Neural cell (in vitro differentiated cells): Measurements from ENCODE around the gene GLB1L3.
"Not testable (repeated sequence)": the region's sequence is repeated elsewhere in the genome, so short reads cannot be mapped to it uniquely, and the experiment has no call there.

Experiments used
- EP300 ChIP-seq: fragments of 450-650 bp; conservative IDR thresholded peaks from 2 replicates; pipeline ENCODE4 v1.6.1; 2014; ENCODE audit warnings: antibody characterized with exemption, mild to moderate bottlenecking, moderate library complexity; ENCODE audit not compliant: poor library complexity, severe bottlenecking
- POLR2AphosphoS5 ChIP-seq: IDR thresholded peaks from 2 replicates; pipeline ENCODE4 v1.6.1; 2012
- RAD21 ChIP-seq: fragments of 450-650 bp; conservative IDR thresholded peaks from 2 replicates; pipeline ENCODE4 v1.6.1; 2014; ENCODE audit warnings: antibody characterized with exemption, mild to moderate bottlenecking, moderate library complexity
- TAF1 ChIP-seq: IDR thresholded peaks from 2 replicates; pipeline ENCODE4 v1.6.1; 2012; ENCODE audit warnings: low read depth
- TF ChIP-seq, protein P1 (sequence below): fragments of 450-650 bp; IDR thresholded peaks from 2 replicates; pipeline ENCODE4 v1.5.1; 2014; ENCODE audit warnings: antibody characterized with exemption, mild to moderate bottlenecking, moderate library complexity; ENCODE audit not compliant: poor library complexity, severe bottlenecking

DNA sequence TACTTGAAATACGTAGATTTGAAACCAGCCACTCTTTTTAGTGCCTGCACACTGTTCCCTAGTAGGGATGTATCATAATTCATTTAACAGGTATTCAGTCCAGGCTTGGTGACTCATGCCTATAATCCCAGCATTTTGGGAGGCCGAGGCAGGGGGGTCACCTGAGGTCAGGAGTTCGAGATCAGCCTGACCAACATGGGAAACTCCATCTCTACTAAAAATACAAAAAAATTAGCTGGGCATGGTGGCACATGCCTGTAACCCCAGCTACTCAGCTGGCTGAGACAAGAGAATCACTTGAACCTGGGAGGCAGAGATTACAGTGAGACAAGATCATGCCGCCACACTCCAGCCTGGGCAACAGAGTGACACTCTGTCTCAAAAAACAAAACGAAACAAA lies 8.2 kb downstream of the GLB1L3 start:
- TF ChIP-seq EP300, TAF1, RAD21, POLR2AphosphoS5: not testable (repeated sequence)
- TF ChIP-seq, protein P1, sequence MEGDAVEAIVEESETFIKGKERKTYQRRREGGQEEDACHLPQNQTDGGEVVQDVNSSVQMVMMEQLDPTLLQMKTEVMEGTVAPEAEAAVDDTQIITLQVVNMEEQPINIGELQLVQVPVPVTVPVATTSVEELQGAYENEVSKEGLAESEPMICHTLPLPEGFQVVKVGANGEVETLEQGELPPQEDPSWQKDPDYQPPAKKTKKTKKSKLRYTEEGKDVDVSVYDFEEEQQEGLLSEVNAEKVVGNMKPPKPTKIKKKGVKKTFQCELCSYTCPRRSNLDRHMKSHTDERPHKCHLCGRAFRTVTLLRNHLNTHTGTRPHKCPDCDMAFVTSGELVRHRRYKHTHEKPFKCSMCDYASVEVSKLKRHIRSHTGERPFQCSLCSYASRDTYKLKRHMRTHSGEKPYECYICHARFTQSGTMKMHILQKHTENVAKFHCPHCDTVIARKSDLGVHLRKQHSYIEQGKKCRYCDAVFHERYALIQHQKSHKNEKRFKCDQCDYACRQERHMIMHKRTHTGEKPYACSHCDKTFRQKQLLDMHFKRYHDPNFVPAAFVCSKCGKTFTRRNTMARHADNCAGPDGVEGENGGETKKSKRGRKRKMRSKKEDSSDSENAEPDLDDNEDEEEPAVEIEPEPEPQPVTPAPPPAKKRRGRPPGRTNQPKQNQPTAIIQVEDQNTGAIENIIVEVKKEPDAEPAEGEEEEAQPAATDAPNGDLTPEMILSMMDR, result not testable (repeated sequence)
